IMR-90 (cell line): ENCODE results near the gene SEC11A.

Experiments
- CTCF ChIP-seq: conservative IDR thresholded peaks from 2 replicates; pipeline ENCODE4 v1.5.1; 2012; ENCODE audit warnings: mild to moderate bottlenecking, low read depth, low read length, improper control_type of control experiment
- MAFK ChIP-seq: IDR thresholded peaks from 2 replicates; pipeline ENCODE4 v1.6.1; 2012; ENCODE audit warnings: low read depth, low read length, improper control_type of control experiment
- POLR2A ChIP-seq: IDR thresholded peaks from 2 replicates; pipeline ENCODE4 v1.6.1; 2012; ENCODE audit warnings: mild to moderate bottlenecking, low read depth, low read length

GRCh38 chr15:84741121-84741520, 25.2 kb upstream of the SEC11A start:
- no peak for TF ChIP-seq CTCF
- TF ChIP-seq MAFK: no peak
- TF ChIP-seq POLR2A: no peak
